ENCODE data around the gene ITIH5. TPM values are rescaled to one million over a fixed set of nuclear protein-coding genes. Genes with fewer than 3 reads are reported as not detected.
"Not testable (repeated sequence)": the region's sequence is repeated elsewhere in the genome, so short reads cannot be mapped to it uniquely, and the experiment has no call there.

ITIH5 gene
- total RNA-seq (not detected), polyA plus RNA-seq (not detected), total RNA-seq (0 to 0.09 (median 0) reads per million in 6 experiments)

GRCh38 chr10:7666253-7667023, at the start of gene ITIH5:
TSS of gene ITIH5 (minus strand) at chr10:7666966. CDS start at chr10:7666892, 74 bp downstream.
- H3K4me1 Mint-ChIP-seq, result peaks cover 11 to 20% (median 14%) of the 10 kb centered on the region in 4 donors
- no peaks in the 10 kb centered on the region for H3K36me3 Mint-ChIP-seq
- DNase-seq, result peak in 2 of 10 donors; percentile 5 to 16
- H3K9me3 Mint-ChIP-seq, result no peaks in the 10 kb centered on the region
- peak within 1 kb of the TSS in 5 of 10 donors; percentile 8 to 78 (median 29) for H3K27ac Mint-ChIP-seq
- POLR2A ChIA-PET, result no interaction called here
- H3K4me3 Mint-ChIP-seq, result peak within 1 kb of the TSS; percentile 78 to 92 (median 86)
- peak; percentile 60 to 62 for ATAC-seq
- peaks cover 35 to 65% (median 44%) of the 10 kb centered on the region in 5 donors for H3K27me3 Mint-ChIP-seq

- ATAC-seq (no peak), DNase-seq (no peak)
- H3K4me3 Mint-ChIP-seq, result no peak overlapping the region
- peaks cover 10 to 20% (median 12%) of the 10 kb centered on the region in 5 donors for H3K27me3 Mint-ChIP-seq
- no peak overlapping the region for H3K27ac Mint-ChIP-seq
- POLR2A ChIA-PET, result no interaction called here
- H3K36me3 Mint-ChIP-seq, result peaks cover 0 to 6% (median 3%) of the 10 kb centered on the region in 3 donors
- H3K9me3 Mint-ChIP-seq, result peaks cover 0 to 3% (median 0%) of the 10 kb centered on the region in 9 donors
- H3K4me1 Mint-ChIP-seq, result peaks cover 0 to 10% (median 1%) of the 10 kb centered on the region in 4 donors
Observed at GRCh38 chr10:7715515-7715914, 48.7 kb upstream of the ITIH5 start.

- H3K27ac Mint-ChIP-seq, POLR2A ChIA-PET, ATAC-seq, DNase-seq, H3K9me3 Mint-ChIP-seq, H3K4me1 Mint-ChIP-seq, H3K36me3 Mint-ChIP-seq, H3K4me3 Mint-ChIP-seq: not testable (repeated sequence)
- peaks cover 7 to 25% (median 18%) of the 10 kb centered on the region in 5 donors for H3K27me3 Mint-ChIP-seq
Observed at GRCh38 chr10:7711075-7711474, 44.3 kb upstream of the ITIH5 start.

GRCh38 chr10:7710446-7710845, 43.7 kb upstream of the ITIH5 start:
- no peak overlapping the region for H3K4me3 Mint-ChIP-seq
- no peaks in the 10 kb centered on the region for H3K4me1 Mint-ChIP-seq
- no peaks in the 10 kb centered on the region for H3K36me3 Mint-ChIP-seq
- ATAC-seq (no peak), DNase-seq (no peak)
- H3K27ac Mint-ChIP-seq, result no peak overlapping the region
- POLR2A ChIA-PET, result no interaction called here
- H3K27me3 Mint-ChIP-seq, result peaks cover 7 to 31% (median 16%) of the 10 kb centered on the region in 5 donors
- H3K9me3 Mint-ChIP-seq, result peaks cover 0 to 3% (median 0%) of the 10 kb centered on the region in 9 donors

- POLR2A ChIA-PET, result no interaction called here
- peaks cover 9 to 33% (median 15%) of the 10 kb centered on the region in 5 donors for H3K27me3 Mint-ChIP-seq
- H3K4me1 Mint-ChIP-seq, result no peaks in the 10 kb centered on the region
- H3K4me3 Mint-ChIP-seq, result no peak overlapping the region
- H3K36me3 Mint-ChIP-seq, result no peaks in the 10 kb centered on the region
- peaks cover 0 to 3% (median 0%) of the 10 kb centered on the region in 9 donors for H3K9me3 Mint-ChIP-seq
- ATAC-seq (no peak), DNase-seq (peak in 1 of 10 donors; percentile 15)
- no peak overlapping the region for H3K27ac Mint-ChIP-seq
Observed at GRCh38 chr10:7708832-7709231, 42.1 kb upstream of the ITIH5 start.

GRCh38 chr10:7707858-7708622, 41.3 kb upstream of the ITIH5 start:
- no peak overlapping the region for H3K4me3 Mint-ChIP-seq
- POLR2A ChIA-PET, result no interaction called here
- peaks cover 14 to 39% (median 18%) of the 10 kb centered on the region in 5 donors for H3K27me3 Mint-ChIP-seq
- H3K27ac Mint-ChIP-seq, result no peak overlapping the region
- H3K9me3 Mint-ChIP-seq, result peaks cover 0 to 3% (median 0%) of the 10 kb centered on the region in 9 donors
- DNase-seq (no peak), ATAC-seq (no peak)
- H3K4me1 Mint-ChIP-seq, result no peaks in the 10 kb centered on the region
- peaks cover 0 to 5% (median 0%) of the 10 kb centered on the region in 3 donors for H3K36me3 Mint-ChIP-seq

- no peak for DNase-seq
- no peak overlapping the region for H3K27ac Mint-ChIP-seq
- ATAC-seq, result no peak
- H3K4me1 Mint-ChIP-seq, result no peaks in the 10 kb centered on the region
- H3K27me3 Mint-ChIP-seq, result peaks cover 15 to 39% (median 21%) of the 10 kb centered on the region in 5 donors
- POLR2A ChIA-PET, result no interaction called here
- H3K4me3 Mint-ChIP-seq, result no peak overlapping the region
- peaks cover 0 to 3% (median 0%) of the 10 kb centered on the region in 9 donors for H3K9me3 Mint-ChIP-seq
- peaks cover 0 to 5% (median 0%) of the 10 kb centered on the region in 3 donors for H3K36me3 Mint-ChIP-seq
Observed at GRCh38 chr10:7707102-7707501, 40.3 kb upstream of the ITIH5 start.

- H3K4me1 Mint-ChIP-seq, result no peaks in the 10 kb centered on the region
- ATAC-seq, result no peak
- POLR2A ChIA-PET, result no interaction called here
- peaks cover 0 to 3% (median 0%) of the 10 kb centered on the region in 9 donors for H3K9me3 Mint-ChIP-seq
- H3K27me3 Mint-ChIP-seq, result peaks cover 17 to 41% (median 25%) of the 10 kb centered on the region in 5 donors
- peaks cover 0 to 5% (median 0%) of the 10 kb centered on the region in 3 donors for H3K36me3 Mint-ChIP-seq
- no peak overlapping the region for H3K27ac Mint-ChIP-seq
- no peak for DNase-seq
- no peak overlapping the region for H3K4me3 Mint-ChIP-seq
Observed at GRCh38 chr10:7706534-7707073, 39.8 kb upstream of the ITIH5 start.

GRCh38 chr10:7705341-7705740, 38.6 kb upstream of the ITIH5 start:
- H3K27me3 Mint-ChIP-seq, result peaks cover 17 to 49% (median 32%) of the 10 kb centered on the region in 5 donors
- no peak overlapping the region for H3K27ac Mint-ChIP-seq
- no peaks in the 10 kb centered on the region for H3K4me1 Mint-ChIP-seq
- H3K4me3 Mint-ChIP-seq, result no peak overlapping the region
- H3K9me3 Mint-ChIP-seq, result no peaks in the 10 kb centered on the region
- POLR2A ChIA-PET, result no interaction called here
- H3K36me3 Mint-ChIP-seq, result peaks cover 0 to 9% (median 0%) of the 10 kb centered on the region in 3 donors
- DNase-seq (no peak), ATAC-seq (no peak)

GRCh38 chr10:7704071-7705016, 37.6 kb upstream of the ITIH5 start:
- POLR2A ChIA-PET, result no interaction called here
- ATAC-seq (no peak), DNase-seq (no peak)
- Mint-ChIP-seq H3K4me3 (no peak overlapping the region), H3K36me3 (peaks cover 0 to 9% (median 0%) of the 10 kb centered on the region in 3 donors), H3K9me3 (no peaks in the 10 kb centered on the region), H3K27ac (no peak overlapping the region), H3K27me3 (peaks cover 22 to 57% (median 33%) of the 10 kb centered on the region in 5 donors), H3K4me1 (no peaks in the 10 kb centered on the region)

GRCh38 chr10:7703140-7703539, 36.4 kb upstream of the ITIH5 start, which contains the start of gene ITIH2:
TSS of gene ITIH2 (plus strand) at chr10:7703316. CDS start at chr10:7703435, 119 bp downstream.
- POLR2A ChIA-PET, result no interaction called here
- Mint-ChIP-seq H3K4me3 (no peak within 1 kb of the TSS), H3K27me3 (peaks cover 28 to 69% (median 39%) of the 10 kb centered on the region in 5 donors)

More at GRCh38 chr10:7703140-7703539, 36.4 kb upstream of the ITIH5 start, which contains the start of gene ITIH2:
- Mint-ChIP-seq H3K27ac (no peak within 1 kb of the TSS), H3K9me3 (no peaks in the 10 kb centered on the region), H3K4me1 (no peaks in the 10 kb centered on the region), H3K36me3 (peaks cover 0 to 9% (median 0%) of the 10 kb centered on the region in 3 donors)
- ATAC-seq, result no peak
- no peak for DNase-seq
